IMR-90 (cell line): ENCODE results near the gene ACCSL. TPM values are rescaled to one million over a fixed set of nuclear protein-coding genes. Genes with fewer than 3 reads are reported as not detected.

Source experiments
- ATAC-seq: fragments of 200-7000 bp; cut with Tn5 transposase; 2 replicates; pipeline ENCODE4 v1.9.1; 2020; ENCODE audit warnings: low read depth, mild to moderate bottlenecking, moderate library complexity
- BruUV-seq: library from RNA; stranded (reverse); fragments of 400-500 nt; replicated peaks from 2 replicates; lab custom pipeline; 2021; lab: Mats Ljungman, UMichigan
- CTCF ChIA-PET: fragments of 300-600 bp; formaldehyde crosslinking; extraction: SDS; loops from one replicate; lab custom pipeline; 2021; ENCODE audit warnings: antibody characterized with exemption; lab: Yijun Ruan, JAX
- POLR2A ChIA-PET: fragments of 300-600 bp; sonication (Branson Sonifier 250); formaldehyde crosslinking; loops from one replicate; lab custom pipeline; 2022; ENCODE audit warnings: antibody characterized with exemption; ENCODE audit not compliant: unreplicated experiment; lab: Charles Lee
- DNase-seq: peaks from one replicate; pipeline ENCODE4 v3.0.0; 2013
- H2AFZ ChIP-seq: replicated peaks from 2 replicates; pipeline ENCODE3; 2013; ENCODE audit warnings: low read length, mild to moderate bottlenecking; ENCODE audit not compliant: poor library complexity
- H2AK5ac ChIP-seq: 2 replicates; pipeline ENCODE4 v1.6.1; 2013; ENCODE audit warnings: low read depth, low read length, inconsistent platforms
- H2AK9ac ChIP-seq: replicated peaks from 2 replicates; pipeline ENCODE3; 2013; ENCODE audit warnings: mild to moderate bottlenecking, low read depth, low read length, moderate library complexity; ENCODE audit not compliant: poor library complexity
- H2BK120ac ChIP-seq: 2 replicates; pipeline ENCODE4 v1.6.1; 2013; ENCODE audit warnings: low read depth, low read length, inconsistent platforms
- H2BK15ac ChIP-seq: 3 replicates; pipeline ENCODE4 v1.6.1; 2013; ENCODE audit warnings: low read depth, low read length, inconsistent platforms
- H2BK20ac ChIP-seq: 2 replicates; pipeline ENCODE4 v1.6.1; 2013; ENCODE audit warnings: low read depth, mild to moderate bottlenecking, inconsistent platforms, low read length, moderate library complexity
- H2BK5ac ChIP-seq: 2 replicates; pipeline ENCODE4 v1.6.1; 2013; ENCODE audit warnings: mild to moderate bottlenecking, low read depth, low read length, inconsistent platforms; ENCODE audit not compliant: poor library complexity, severe bottlenecking
- H3K14ac ChIP-seq: replicated peaks from 2 replicates; pipeline ENCODE4 v1.6.1; 2013; ENCODE audit warnings: low read depth, low read length, inconsistent platforms
- H3K18ac ChIP-seq: 2 replicates; pipeline ENCODE4 v1.6.1; 2013; ENCODE audit warnings: low read depth, low read length, control low read depth
- H3K23ac ChIP-seq: 2 replicates; pipeline ENCODE4 v1.6.1; 2013; ENCODE audit warnings: low read depth, low read length, inconsistent platforms
- H3K27ac ChIP-seq: 2 replicates; pipeline ENCODE4 v1.5.1; 2013; ENCODE audit warnings: mild to moderate bottlenecking, control low read depth, low read length; ENCODE audit not compliant: insufficient read depth
- H3K27me3 ChIP-seq: 2 replicates; pipeline ENCODE4 v1.6.1; 2013; ENCODE audit warnings: low read length; ENCODE audit not compliant: control insufficient read depth, insufficient read depth
- H3K36me3 ChIP-seq: 2 replicates; pipeline ENCODE4 v1.6.1; 2013; ENCODE audit warnings: low read length, mixed read lengths; ENCODE audit not compliant: control insufficient read depth, insufficient read depth
- H3K4ac ChIP-seq: 2 replicates; pipeline ENCODE4 v1.6.1; 2013; ENCODE audit warnings: low read depth, low read length, inconsistent platforms
- H3K4me1 ChIP-seq: 2 replicates; pipeline ENCODE4 v1.6.1; 2013; ENCODE audit warnings: low read length, mixed read lengths; ENCODE audit not compliant: control insufficient read depth, insufficient read depth
- H3K4me2 ChIP-seq: 2 replicates; pipeline ENCODE4 v1.6.1; 2013; ENCODE audit warnings: low read depth, mild to moderate bottlenecking, control low read depth, low read length, moderate library complexity
- H3K4me3 ChIP-seq: 2 replicates; pipeline ENCODE4 v1.5.1; 2013; ENCODE audit warnings: low read depth, mild to moderate bottlenecking, control low read depth, low read length, moderate library complexity; ENCODE audit not compliant: insufficient read depth
- H3K56ac ChIP-seq: 2 replicates; pipeline ENCODE4 v1.6.1; 2013; ENCODE audit warnings: low read length, inconsistent platforms; ENCODE audit not compliant: insufficient read depth; ENCODE audit errors: extremely low read depth
- H3K79me1 ChIP-seq, 2 experiments: 2 replicates each; pipeline ENCODE4 v1.6.1; 2013; ENCODE audit warnings: low read length in 2 of 2, inconsistent platforms in 1 of 2, low read depth in 1 of 2
- H3K9ac ChIP-seq: 2 replicates; pipeline ENCODE4 v1.6.1; 2013; ENCODE audit warnings: low read depth, low read length, control low read depth
- H3K9me1 ChIP-seq: 2 replicates; pipeline ENCODE4 v1.6.1; 2013; ENCODE audit warnings: low read length, inconsistent platforms; ENCODE audit not compliant: insufficient read depth
- H3K9me3 ChIP-seq: 2 replicates; pipeline ENCODE4 v1.6.1; 2013; ENCODE audit warnings: low read length; ENCODE audit not compliant: control insufficient read depth, insufficient read depth
- H4K20me1 ChIP-seq: 2 replicates; pipeline ENCODE4 v1.6.1; 2013; ENCODE audit warnings: low read length, inconsistent platforms; ENCODE audit not compliant: insufficient read depth
- H4K5ac ChIP-seq: 2 replicates; pipeline ENCODE4 v1.6.1; 2013; ENCODE audit warnings: mild to moderate bottlenecking, low read depth, low read length, control low read depth
- H4K8ac ChIP-seq, 2 experiments: 2 replicates each; pipeline ENCODE4 v1.6.1; 2013; ENCODE audit warnings: low read depth in 2 of 2, low read length in 2 of 2, control low read depth in 1 of 2, inconsistent platforms in 1 of 2
- H4K91ac ChIP-seq: 2 replicates; pipeline ENCODE4 v1.6.1; 2013; ENCODE audit warnings: low read depth, low read length, inconsistent platforms; ENCODE audit not compliant: insufficient read depth
- BHLHE40 ChIP-seq: fragments of 150-350 bp; IDR thresholded peaks from 2 replicates; pipeline ENCODE4 v1.6.1; 2016; ENCODE audit warnings: mild to moderate bottlenecking, low read depth, low read length
- CEBPB ChIP-seq: IDR thresholded peaks from 2 replicates; pipeline ENCODE4 v1.6.1; 2012; ENCODE audit warnings: low read depth, low read length, improper control_type of control experiment
- CHD1 ChIP-seq: IDR thresholded peaks from 2 replicates; pipeline ENCODE4 v1.6.1; 2012; ENCODE audit warnings: low read depth, low read length, improper control_type of control experiment
- CTCF ChIP-seq: conservative IDR thresholded peaks from 2 replicates; pipeline ENCODE4 v1.5.1; 2012; ENCODE audit warnings: mild to moderate bottlenecking, low read depth, low read length, improper control_type of control experiment
- FOS ChIP-seq: fragments of 150-350 bp; IDR thresholded peaks from 2 replicates; pipeline ENCODE4 v1.6.1; 2016; ENCODE audit warnings: low read depth, low read length
- MAFK ChIP-seq: IDR thresholded peaks from 2 replicates; pipeline ENCODE4 v1.6.1; 2012; ENCODE audit warnings: low read depth, low read length, improper control_type of control experiment
- MAZ ChIP-seq: IDR thresholded peaks from 2 replicates; pipeline ENCODE4 v1.6.1; 2012; ENCODE audit warnings: low read depth, mild to moderate bottlenecking, low read length, improper control_type of control experiment, moderate library complexity, borderline replicate concordance
- MXI1 ChIP-seq: IDR thresholded peaks from 2 replicates; pipeline ENCODE4 v1.6.1; 2012; ENCODE audit warnings: low read depth, mild to moderate bottlenecking, low read length, moderate library complexity, borderline replicate concordance
- NFE2L2 ChIP-seq: fragments of 150-350 bp; IDR thresholded peaks from 2 replicates; pipeline ENCODE4 v1.6.1; 2016; ENCODE audit warnings: low read depth, mild to moderate bottlenecking, low read length
- POLR2A ChIP-seq: IDR thresholded peaks from 2 replicates; pipeline ENCODE4 v1.6.1; 2012; ENCODE audit warnings: mild to moderate bottlenecking, low read depth, low read length
- RAD21 ChIP-seq: IDR thresholded peaks from 2 replicates; pipeline ENCODE4 v1.6.1; 2012; ENCODE audit warnings: low read length, improper control_type of control experiment
- RCOR1 ChIP-seq: IDR thresholded peaks from 2 replicates; pipeline ENCODE4 v1.6.1; 2012; ENCODE audit warnings: mild to moderate bottlenecking, low read length, improper control_type of control experiment; ENCODE audit not compliant: insufficient replicate concordance
- RFX5 ChIP-seq: IDR thresholded peaks from 2 replicates; pipeline ENCODE4 v1.8.0; 2012; ENCODE audit warnings: low read depth, mild to moderate bottlenecking, low read length, moderate library complexity
- SMC3 ChIP-seq: fragments of 150-350 bp; IDR thresholded peaks from 2 replicates; pipeline ENCODE4 v1.6.1; 2016; ENCODE audit warnings: low read depth, mild to moderate bottlenecking, antibody characterized with exemption, low read length, moderate library complexity
- USF2 ChIP-seq: fragments of 150-350 bp; IDR thresholded peaks from 2 replicates; pipeline ENCODE4 v1.6.1; 2017; ENCODE audit warnings: mild to moderate bottlenecking, antibody characterized with exemption, low read length, low read depth
- WGBS, 2 experiments: methylation state at CpG; one replicate each; pipeline versions ENCODE4 v1.1.5 to v1.1.7; 2013; ENCODE audit warnings: missing lambda C conversion rate in 2 of 2; ENCODE audit not compliant: insufficient read length in 1 of 2; ENCODE audit errors: extremely low coverage in 2 of 2; 5-methylcytosine and 5-hydroxymethylcytosine counted together
- dilution Hi-C: fragments of 300-500 bp; cut with HindIII; formaldehyde crosslinking; loops from one replicate; pipeline ENCODE4 v1.14.3; 2018; ENCODE audit warnings: low sequenced_read_pairs; ENCODE audit not compliant: unreplicated experiment
- in situ Hi-C: fragments of 300-500 bp; cut with MboI; formaldehyde crosslinking; loops from 3 replicates; pipeline ENCODE4 v1.14.3; 2019; ENCODE audit warnings: low sequenced_read_pairs, inconsistent platforms, mixed read lengths
- intact Hi-C: fragments of 100-400 bp; cut with micrococcal nuclease; formaldehyde crosslinking; loops from 2 replicates; pipeline ENCODE4 v1.10.0; 2022
- polyA plus RNA-seq, 3 experiments: library from polyadenylated mRNA; depleted of rRNA; stranded (reverse); fragments of >200 nt; gene quantifications; 2 replicates each; pipeline ENCODE4 v1.2.3, GENCODE V29; 2012; ENCODE audit warnings: low replicate concordance in 1 of 3
- total RNA-seq: library from RNA; depleted of rRNA; stranded (reverse); fragments of >200 nt; gene quantifications from 2 replicates; pipeline ENCODE4 v1.2.3, GENCODE V29; 2012
- TF ChIP-seq, protein P1 (sequence below): fragments of 150-350 bp; IDR thresholded peaks from 2 replicates; pipeline ENCODE4 v1.6.1; 2016; ENCODE audit warnings: low read depth, mild to moderate bottlenecking, low read length, moderate library complexity, borderline replicate concordance

The ACCSL gene
- total and polyA plus RNA-seq, 2 of the 4 experiments (the other 2 are of a cell fraction), result not detected

- Histone ChIP-seq H2BK20ac (no peak overlapping the region), H3K36me3 (no peaks in the 10 kb centered on the region), H4K8ac (no peak overlapping the region), H3K79me1 (no peaks in the 10 kb centered on the region), H3K23ac (no peak overlapping the region), H3K9ac (no peak overlapping the region), H4K91ac (no peak overlapping the region), H3K56ac (no peak overlapping the region), H2BK120ac (no peak overlapping the region), H2BK15ac (no peak overlapping the region), H2AK9ac (no peak overlapping the region), H3K27ac (no peak overlapping the region), H2BK5ac (no peak overlapping the region), H3K9me3 (no peaks in the 10 kb centered on the region), H3K14ac (no peak overlapping the region), H2AK5ac (no peak overlapping the region), H3K27me3 (peaks cover 8% of the 10 kb centered on the region), H2AFZ (no peak overlapping the region), H3K18ac (no peak overlapping the region), H3K4me1 (no peaks in the 10 kb centered on the region), H4K20me1 (no peaks in the 10 kb centered on the region), H3K4me2 (no peak overlapping the region), H3K4me3 (no peak overlapping the region), H4K5ac (no peak overlapping the region), H3K4ac (no peak overlapping the region), H3K9me1 (no peaks in the 10 kb centered on the region)
- ChIA-PET CTCF (no interaction called here), POLR2A (no interaction called here)
- dilution Hi-C loops, result no loop called here
- no peak for TF ChIP-seq RAD21
- TF ChIP-seq BHLHE40, result no peak
- TF ChIP-seq SMC3, result no peak
- TF ChIP-seq MAZ, result no peak
- TF ChIP-seq POLR2A, result no peak
- TF ChIP-seq RCOR1, result no peak
- TF ChIP-seq, protein P1, sequence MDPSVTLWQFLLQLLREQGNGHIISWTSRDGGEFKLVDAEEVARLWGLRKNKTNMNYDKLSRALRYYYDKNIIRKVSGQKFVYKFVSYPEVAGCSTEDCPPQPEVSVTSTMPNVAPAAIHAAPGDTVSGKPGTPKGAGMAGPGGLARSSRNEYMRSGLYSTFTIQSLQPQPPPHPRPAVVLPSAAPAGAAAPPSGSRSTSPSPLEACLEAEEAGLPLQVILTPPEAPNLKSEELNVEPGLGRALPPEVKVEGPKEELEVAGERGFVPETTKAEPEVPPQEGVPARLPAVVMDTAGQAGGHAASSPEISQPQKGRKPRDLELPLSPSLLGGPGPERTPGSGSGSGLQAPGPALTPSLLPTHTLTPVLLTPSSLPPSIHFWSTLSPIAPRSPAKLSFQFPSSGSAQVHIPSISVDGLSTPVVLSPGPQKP, result no peak
- no peak for TF ChIP-seq CHD1
- TF ChIP-seq FOS, result no peak
- TF ChIP-seq CEBPB, result no peak
- TF ChIP-seq NFE2L2, result no peak
- no peak for TF ChIP-seq MXI1
- no peak for TF ChIP-seq MAFK
- no peak for TF ChIP-seq USF2
- TF ChIP-seq RFX5, result no peak
- TF ChIP-seq CTCF, result no peak
- no peak for ATAC-seq
- no peak for DNase-seq
- intact Hi-C loops, result no loop called here
- BruUV-seq, result no TSS peak
- in situ Hi-C loops, result no loop called here
- WGBS, 2 experiments, result 40% methylated on average over 2 of the region's 14 CpGs; no CpG with 5 or more reads in 1 of the 2 experiments
Measured at GRCh38 chr11:44005063-44005701, 42.6 kb upstream of the ACCSL start.
